Measurements from ENCODE around the gene ELOVL6.
"Not testable (repeated sequence)": the region's sequence is repeated elsewhere in the genome, so short reads cannot be mapped to it uniquely, and the experiment has no call there.

- not testable (repeated sequence) for TF ChIP-seq CTCF (IDR thresholded peaks at IDR 0.05; ENCODE audit: low read depth, low read length); POLR2A (IDR thresholded peaks at IDR 0.05; ENCODE audit: extremely low read depth, insufficient read length)
These were observed 41.2 kb downstream of the ELOVL6 start for GRCh38 chr4:110157166-110157565.

All from NB4 (cell line).